Keratinocyte (primary cell): Measurements from ENCODE around the gene TTC14. TPM values are rescaled to one million over a fixed set of nuclear protein-coding genes. Genes with fewer than 3 reads are reported as not detected.

Source experiments
- DNase-seq: peaks from one replicate; pipeline ENCODE4 v3.0.0-alpha.2; 2011; ENCODE audit warnings: low read depth, missing footprints, low spot score
- FAIRE-seq: peaks from 2 replicates; lab custom pipeline; 2011; peaks lifted over from hg19 to GRCh38; lab: Jason Lieb, UNC
- H2AFZ ChIP-seq: 2 replicates; pipeline ENCODE4 v1.6.0; 2012; ENCODE audit warnings: low read length, control low read depth, inconsistent platforms; ENCODE audit not compliant: control insufficient read depth
- H3K27ac ChIP-seq: 2 replicates; pipeline ENCODE4 v1.5.1; 2011; ENCODE audit warnings: low read length; ENCODE audit not compliant: control insufficient read depth, insufficient read depth
- H3K27me3 ChIP-seq: 3 replicates; pipeline ENCODE4 v1.6.0; 2011; ENCODE audit warnings: low read length; ENCODE audit not compliant: control insufficient read depth, insufficient read depth; ENCODE audit errors: extremely low read depth
- H3K36me3 ChIP-seq, 2 experiments: 2 replicates in 1 of 2; 3 replicates in 1 of 2; pipeline ENCODE4 v1.5.1; 2011; ENCODE audit warnings: low read length in 2 of 2, mild to moderate bottlenecking in 1 of 2; ENCODE audit not compliant: control insufficient read depth in 2 of 2, insufficient read depth in 2 of 2; ENCODE audit errors: extremely low read depth in 1 of 2
- H3K4me1 ChIP-seq: 3 replicates; pipeline ENCODE4 v1.5.1; 2011; ENCODE audit warnings: low read length; ENCODE audit not compliant: control insufficient read depth, insufficient read depth; ENCODE audit errors: extremely low read depth
- H3K4me2 ChIP-seq: 3 replicates; pipeline ENCODE4 v1.6.0; 2011; ENCODE audit warnings: low read depth, low read length; ENCODE audit not compliant: control insufficient read depth, insufficient read depth; ENCODE audit errors: extremely low read depth
- H3K4me3 ChIP-seq, 3 experiments: fragments of 200-600 bp in 1 of 3; sonication (generic) in 1 of 3; 2 replicates in 2 of 3; 3 replicates in 1 of 3; pipeline ENCODE4 v1.5.1; 2011 to 2016; ENCODE audit warnings: low read length in 3 of 3, mild to moderate bottlenecking in 3 of 3, control low read depth in 2 of 3, inconsistent platforms in 1 of 3, low read depth in 1 of 3, mixed read lengths in 1 of 3, mixed run types in 1 of 3, moderate library complexity in 1 of 3; ENCODE audit not compliant: control insufficient read depth in 2 of 3, insufficient read depth in 2 of 3; ENCODE audit errors: extremely low read depth in 1 of 3
- H3K79me2 ChIP-seq: 2 replicates; pipeline ENCODE4 v1.6.0; 2012; ENCODE audit warnings: low read length; ENCODE audit not compliant: control insufficient read depth, insufficient read depth
- H3K9ac ChIP-seq: 3 replicates; pipeline ENCODE4 v1.6.0; 2011; ENCODE audit warnings: low read length; ENCODE audit not compliant: control insufficient read depth, insufficient read depth; ENCODE audit errors: extremely low read depth
- H3K9me1 ChIP-seq: 3 replicates; pipeline ENCODE4 v1.6.0; 2011; ENCODE audit warnings: low read length; ENCODE audit not compliant: control insufficient read depth, insufficient read depth; ENCODE audit errors: extremely low read depth
- H3K9me3 ChIP-seq: 2 replicates; pipeline ENCODE4 v1.5.1; 2012; ENCODE audit warnings: low read depth, low read length; ENCODE audit not compliant: control insufficient read depth
- H4K20me1 ChIP-seq: 3 replicates; pipeline ENCODE4 v1.6.0; 2011; ENCODE audit warnings: low read length; ENCODE audit not compliant: control insufficient read depth, insufficient read depth; ENCODE audit errors: extremely low read depth
- CTCF ChIP-seq, 3 experiments: IDR thresholded peaks in 1 of 3; conservative IDR thresholded peaks in 1 of 3; optimal IDR thresholded peaks in 1 of 3; 2 replicates in 2 of 3; 3 replicates in 1 of 3; pipeline versions ENCODE3 to v1.5.1; 2011; ENCODE audit warnings: low read length in 3 of 3, mild to moderate bottlenecking in 3 of 3, moderate library complexity in 2 of 3, control low read depth in 1 of 3, inconsistent platforms in 1 of 3; ENCODE audit not compliant: insufficient read depth in 2 of 3; ENCODE audit errors: extremely low read depth in 1 of 3
- EZH2 ChIP-seq: IDR thresholded peaks from one replicate; pipeline ENCODE4 v1.6.1; 2012; ENCODE audit warnings: inconsistent platforms, mild to moderate bottlenecking, low read length, moderate library complexity
- dilution Hi-C: fragments of 300-500 bp; cut with MboI; formaldehyde crosslinking; loops from one replicate; pipeline ENCODE4 v1.7.0; 2020; ENCODE audit warnings: low sequenced_read_pairs; ENCODE audit not compliant: extremely low pct_ligation_motif_present
- polyA plus RNA-seq, 5 experiments: library from polyadenylated mRNA; depleted of rRNA in 3 of 5; stranded (reverse) in 3 of 5; stranded (forward) in 1 of 5; unstranded in 1 of 5; fragments of >200 nt; gene quantifications; 1 replicate in 1 of 5; 2 replicates in 3 of 5; 3 replicates in 1 of 5; pipeline versions ENCODE4 v1.2.1 to v1.2.3, GENCODE V29; 2011 to 2012; ENCODE audit warnings: missing spikeins in 2 of 5, low read depth in 1 of 5, low replicate concordance in 1 of 5

Gene TTC14
- polyA plus RNA-seq, 1 donor (not counting 4 experiments of a cell fraction or from before 2014, with no cell fraction given), result 30.5 TPM

GRCh38 chr3:180571831-180572598 is 29.9 kb upstream of the TTC14 start:
- Histone ChIP-seq H3K4me1 (no peaks in the 10 kb centered on the region), H3K9me1 (no peaks in the 10 kb centered on the region), H3K27me3 (no peaks in the 10 kb centered on the region), H3K79me2 (no peaks in the 10 kb centered on the region), H3K9ac (no peak overlapping the region), H3K4me2 (no peak overlapping the region), H4K20me1 (no peaks in the 10 kb centered on the region), H2AFZ (no peak overlapping the region), H3K27ac (no peak overlapping the region), H3K9me3 (no peaks in the 10 kb centered on the region), H3K4me3 (no peak overlapping the region), H3K36me3 (no peaks in the 10 kb centered on the region)
- DNase-seq (no peak), FAIRE-seq (no peak)
- dilution Hi-C loops, result no loop called here
- TF ChIP-seq EZH2, result no peak
- TF ChIP-seq CTCF (optimal IDR thresholded peaks at IDR 0.05 in 1 of 3, IDR thresholded peaks at IDR 0.05 in 1 of 3, conservative IDR thresholded peaks at IDR 0.05 in 1 of 3; ENCODE audit: extremely low read depth in 1 of 3, insufficient read depth in 2 of 3, low read length in 3 of 3), result no peak

- Histone ChIP-seq H3K27me3 (no peaks in the 10 kb centered on the region), H3K9me1 (no peaks in the 10 kb centered on the region), H4K20me1 (no peaks in the 10 kb centered on the region), H3K4me2 (no peak overlapping the region), H2AFZ (no peak overlapping the region), H3K4me1 (no peaks in the 10 kb centered on the region), H3K4me3 (no peak overlapping the region), H3K9me3 (no peaks in the 10 kb centered on the region), H3K27ac (no peak overlapping the region), H3K79me2 (no peaks in the 10 kb centered on the region), H3K9ac (no peak overlapping the region), H3K36me3 (no peaks in the 10 kb centered on the region)
- DNase-seq (no peak), FAIRE-seq (no peak)
- dilution Hi-C loops, result no loop called here
- no peak for TF ChIP-seq CTCF (optimal IDR thresholded peaks at IDR 0.05 in 1 of 3, IDR thresholded peaks at IDR 0.05 in 1 of 3, conservative IDR thresholded peaks at IDR 0.05 in 1 of 3; ENCODE audit: extremely low read depth in 1 of 3, insufficient read depth in 2 of 3, low read length in 3 of 3)
- no peak for TF ChIP-seq EZH2
These were observed 26.4 kb upstream of the TTC14 start for GRCh38 chr3:180575571-180575970.
